ENCODE data around the gene TINAG.

Gene TINAG

GRCh38 chr6:54428431-54428830 lies 120.2 kb downstream of the TINAG start:
- no peak overlapping the region for H3K4me3 ChIP-seq (ENCODE audit: low read length)
- no peak overlapping the region for H3K27ac ChIP-seq (ENCODE audit: low read depth, low read length)
- WGBS, result 100% methylated on average over 1 of the region's 1 CpG
- no peaks in the 10 kb centered on the region for H3K4me1 ChIP-seq (ENCODE audit: insufficient read depth, low read length)
- H3K9me3 ChIP-seq (ENCODE audit: insufficient read depth, low read depth, low read length), result no peaks in the 10 kb centered on the region
- no peaks in the 10 kb centered on the region for H3K36me3 ChIP-seq (ENCODE audit: insufficient read depth, low read length)
- H3K27me3 ChIP-seq (ENCODE audit: insufficient read depth, low read length), result no peaks in the 10 kb centered on the region
- no peak overlapping the region for H3K9ac ChIP-seq (ENCODE audit: low read depth, low read length)

DNA sequence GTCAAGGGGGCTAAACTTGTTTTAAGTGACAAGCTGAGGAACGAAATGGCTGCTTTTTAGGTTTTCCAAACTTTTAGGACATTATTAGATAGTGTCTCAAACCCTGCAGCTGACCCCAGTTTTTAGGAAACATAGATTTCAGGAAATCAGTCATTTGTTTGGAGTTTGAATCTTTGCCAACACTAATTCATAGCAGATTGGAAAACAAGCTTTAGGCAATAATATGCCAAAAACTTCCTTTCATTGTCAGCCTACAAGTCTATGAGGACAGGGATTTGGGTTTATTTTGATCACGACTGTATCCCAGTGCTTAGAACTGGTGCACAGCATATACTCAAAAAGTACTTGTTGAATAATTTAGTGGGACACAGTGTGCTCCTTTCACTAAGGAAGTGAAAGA lies 123.2 kb downstream of the TINAG start:
- no peak overlapping the region for H3K27ac ChIP-seq (ENCODE audit: low read depth, low read length)
- no peaks in the 10 kb centered on the region for H3K4me1 ChIP-seq (ENCODE audit: insufficient read depth, low read length)
- H3K9ac ChIP-seq (ENCODE audit: low read depth, low read length), result no peak overlapping the region
- no peaks in the 10 kb centered on the region for H3K36me3 ChIP-seq (ENCODE audit: insufficient read depth, low read length)
- H3K9me3 ChIP-seq (ENCODE audit: insufficient read depth, low read depth, low read length), result no peaks in the 10 kb centered on the region
- H3K4me3 ChIP-seq (ENCODE audit: low read length), result no peak overlapping the region
- 94% methylated on average over 2 of the region's 2 CpGs for WGBS
- H3K27me3 ChIP-seq (ENCODE audit: insufficient read depth, low read length), result no peaks in the 10 kb centered on the region
